Mononuclear cell (primary cell): Measurements from ENCODE around the gene ATP9B. TPM values are rescaled to one million over a fixed set of nuclear protein-coding genes. Genes with fewer than 3 reads are reported as not detected.

Experiments
- H3K27me3 ChIP-seq: 2 replicates; pipeline ENCODE4 v1.6.0; 2011; ENCODE audit warnings: low read length, control low read depth; ENCODE audit not compliant: insufficient read depth
- H3K4me1 ChIP-seq: 2 replicates; pipeline ENCODE4 v1.5.1; 2011; ENCODE audit warnings: mild to moderate bottlenecking, low read length, control low read depth; ENCODE audit not compliant: insufficient read depth
- H3K4me3 ChIP-seq: 2 replicates; pipeline ENCODE4 v1.5.1; 2011; ENCODE audit warnings: mild to moderate bottlenecking, low read length, moderate library complexity
- H3K9me3 ChIP-seq: 2 replicates; pipeline ENCODE4 v1.5.1; 2011; ENCODE audit warnings: low read depth, mild to moderate bottlenecking, control low read depth, low read length
- total RNA-seq: library from RNA; depleted of rRNA; stranded (reverse); fragments of >200 nt; gene quantifications from one replicate; pipeline ENCODE4 v1.2.3, GENCODE V29; 2012

The ATP9B gene
- total RNA-seq, 1 donor, result 84.2 TPM

GRCh38 chr18:79399275-79400081 lies 330.3 kb downstream of the ATP9B start:
- H3K4me3 ChIP-seq, result peak overlapping the region; percentile 57
- peaks cover 14% of the 10 kb centered on the region for H3K27me3 ChIP-seq
- peaks cover 67% of the 10 kb centered on the region for H3K4me1 ChIP-seq
- H3K9me3 ChIP-seq, result no peaks in the 10 kb centered on the region

- Histone ChIP-seq H3K4me3 (peak overlapping the region; percentile 57), H3K9me3 (no peaks in the 10 kb centered on the region), H3K4me1 (peaks cover 68% of the 10 kb centered on the region), H3K27me3 (peaks cover 9% of the 10 kb centered on the region)
These were observed 330.9 kb downstream of the ATP9B start for GRCh38 chr18:79400091-79400590.

- no peaks in the 10 kb centered on the region for H3K9me3 ChIP-seq
- peaks cover 9% of the 10 kb centered on the region for H3K27me3 ChIP-seq
- H3K4me1 ChIP-seq, result peaks cover 74% of the 10 kb centered on the region
- H3K4me3 ChIP-seq, result peak overlapping the region; percentile 55
These were observed 331.6 kb downstream of the ATP9B start for GRCh38 chr18:79400591-79401381.

- Histone ChIP-seq H3K9me3 (no peaks in the 10 kb centered on the region), H3K4me3 (peak overlapping the region; percentile 26), H3K27me3 (peaks cover 8% of the 10 kb centered on the region), H3K4me1 (peaks cover 80% of the 10 kb centered on the region)
These were observed 332.5 kb downstream of the ATP9B start for GRCh38 chr18:79401494-79402208.

GRCh38 chr18:79402209-79402576 lies 333.0 kb downstream of the ATP9B start:
- peaks cover 2% of the 10 kb centered on the region for H3K27me3 ChIP-seq
- peaks cover 78% of the 10 kb centered on the region for H3K4me1 ChIP-seq
- no peak overlapping the region for H3K4me3 ChIP-seq
- H3K9me3 ChIP-seq, result no peaks in the 10 kb centered on the region

- Histone ChIP-seq H3K27me3 (no peaks in the 10 kb centered on the region), H3K9me3 (no peaks in the 10 kb centered on the region), H3K4me3 (no peak overlapping the region), H3K4me1 (peaks cover 72% of the 10 kb centered on the region)
These were observed 334.0 kb downstream of the ATP9B start for GRCh38 chr18:79402977-79403722.

GRCh38 chr18:79403723-79404566 lies 334.8 kb downstream of the ATP9B start:
- no peaks in the 10 kb centered on the region for H3K9me3 ChIP-seq

GRCh38 chr18:79404567-79404910 lies 335.3 kb downstream of the ATP9B start:
- no peaks in the 10 kb centered on the region for H3K9me3 ChIP-seq
- no peak overlapping the region for H3K4me3 ChIP-seq
- no peaks in the 10 kb centered on the region for H3K27me3 ChIP-seq
- peaks cover 59% of the 10 kb centered on the region for H3K4me1 ChIP-seq

More at GRCh38 chr18:79403723-79404566, 334.8 kb downstream of the ATP9B start:
- no peak overlapping the region for H3K4me3 ChIP-seq
- peaks cover 65% of the 10 kb centered on the region for H3K4me1 ChIP-seq
- no peaks in the 10 kb centered on the region for H3K27me3 ChIP-seq

GRCh38 chr18:79405019-79405780 lies 336.0 kb downstream of the ATP9B start:
- no peak overlapping the region for H3K4me3 ChIP-seq
- H3K4me1 ChIP-seq, result peaks cover 59% of the 10 kb centered on the region
- no peaks in the 10 kb centered on the region for H3K9me3 ChIP-seq
- H3K27me3 ChIP-seq, result no peaks in the 10 kb centered on the region

GRCh38 chr18:79405781-79406575 lies 336.8 kb downstream of the ATP9B start:
- H3K4me3 ChIP-seq, result peak overlapping the region; percentile 2
- peaks cover 58% of the 10 kb centered on the region for H3K4me1 ChIP-seq
- H3K9me3 ChIP-seq, result no peaks in the 10 kb centered on the region
- no peaks in the 10 kb centered on the region for H3K27me3 ChIP-seq

GRCh38 chr18:79406708-79407107 lies 337.5 kb downstream of the ATP9B start:
- Histone ChIP-seq H3K4me3 (no peak overlapping the region), H3K9me3 (no peaks in the 10 kb centered on the region), H3K4me1 (peaks cover 51% of the 10 kb centered on the region), H3K27me3 (no peaks in the 10 kb centered on the region)

- no peak overlapping the region for H3K4me3 ChIP-seq
- H3K4me1 ChIP-seq, result peaks cover 25% of the 10 kb centered on the region
- no peaks in the 10 kb centered on the region for H3K27me3 ChIP-seq
- no peaks in the 10 kb centered on the region for H3K9me3 ChIP-seq
These were observed 340.1 kb downstream of the ATP9B start for GRCh38 chr18:79409313-79409712.
